Hematopoietic multipotent progenitor cell (in vitro differentiated cells): ENCODE measurements around the gene FETUB. TPM values are rescaled to one million over a fixed set of nuclear protein-coding genes. Genes with fewer than 3 reads are reported as not detected.
"Not testable (repeated sequence)": the region's sequence is repeated elsewhere in the genome, so short reads cannot be mapped to it uniquely, and the experiment has no call there.

Source experiments
- DNase-seq, 3 donors: peaks; one replicate each; pipeline ENCODE4 v3.0.0-alpha.2; 2011 to 2015; ENCODE audit warnings: low read depth in 2 of 3, low spot score in 2 of 3
- total RNA-seq: library from RNA; depleted of rRNA; stranded (reverse); fragments of >200 nt; gene quantifications from one replicate; pipeline ENCODE4 v1.2.3, GENCODE V29; 2012

FETUB gene
- total RNA-seq, 1 donor = not detected

GRCh38 chr3:186630950-186631641, 9.1 kb upstream of the FETUB start:
- no peak for DNase-seq

- DNase-seq = no peak
These were observed 6.7 kb upstream of the FETUB start for GRCh38 chr3:186633481-186633880.

GRCh38 chr3:186634207-186634606, 6.0 kb upstream of the FETUB start:
- not testable (repeated sequence) for DNase-seq

GRCh38 chr3:186635532-186635931, 4.7 kb upstream of the FETUB start:
- DNase-seq = no peak

- no peak for DNase-seq
These were observed 3.7 kb upstream of the FETUB start for GRCh38 chr3:186636536-186636935.

GRCh38 chr3:186637686-186638085, 2.5 kb upstream of the FETUB start:
- no peak for DNase-seq

GRCh38 chr3:186638259-186638658, 1.9 kb upstream of the FETUB start:
- no peak for DNase-seq

- no peak for DNase-seq
These were observed 247 bp downstream of the FETUB start for GRCh38 chr3:186640473-186640818.

GRCh38 chr3:186640929-186641328, 730 bp downstream of the FETUB start:
- DNase-seq = no peak

GRCh38 chr3:186642014-186642413, 1.8 kb downstream of the FETUB start:
- no peak for DNase-seq

- DNase-seq = no peak
These were observed 3.3 kb downstream of the FETUB start for GRCh38 chr3:186643493-186643892.

GRCh38 chr3:186644683-186645082, 4.5 kb downstream of the FETUB start:
- DNase-seq = no peak

GRCh38 chr3:186646106-186646505, 5.9 kb downstream of the FETUB start:
- no peak for DNase-seq

- DNase-seq = no peak
These were observed 6.6 kb downstream of the FETUB start for GRCh38 chr3:186646841-186647240.

- DNase-seq = no peak
These were observed 8.7 kb downstream of the FETUB start for GRCh38 chr3:186648851-186649250.

GRCh38 chr3:186651678-186652215, 11.5 kb downstream of the FETUB start:
- no peak for DNase-seq

GRCh38 chr3:186653080-186653707, 13.0 kb downstream of the FETUB start:
- no peak for DNase-seq

- no peak for DNase-seq
These were observed 13.8 kb downstream of the FETUB start for GRCh38 chr3:186653984-186654383.

- no peak for DNase-seq
These were observed 23.3 kb downstream of the FETUB start for GRCh38 chr3:186663361-186664118.

GRCh38 chr3:186664119-186664495, 23.9 kb downstream of the FETUB start:
- DNase-seq = no peak

- no peak for DNase-seq
These were observed 24.3 kb downstream of the FETUB start for GRCh38 chr3:186664506-186664905.
